22Rv1 (cell line): Measurements from ENCODE around the gene DOCK9.
A peak's percentile ranks its signal among the peaks of the same experiment; 100 is the strongest.

Source experiments
- H3K27ac ChIP-seq: fragments of 450-650 bp; 2 replicates; pipeline ENCODE4 v1.5.1; 2017
- CTCF ChIP-seq: fragments of 450-650 bp; IDR thresholded peaks from 2 replicates; pipeline ENCODE4 v1.5.1; 2017; ENCODE audit warnings: mild to moderate bottlenecking
- ZFX ChIP-seq: fragments of 450-650 bp; IDR thresholded peaks from 2 replicates; pipeline ENCODE4 v1.6.1; 2017; ENCODE audit warnings: antibody characterized with exemption, borderline replicate concordance

DOCK9 gene

DNA sequence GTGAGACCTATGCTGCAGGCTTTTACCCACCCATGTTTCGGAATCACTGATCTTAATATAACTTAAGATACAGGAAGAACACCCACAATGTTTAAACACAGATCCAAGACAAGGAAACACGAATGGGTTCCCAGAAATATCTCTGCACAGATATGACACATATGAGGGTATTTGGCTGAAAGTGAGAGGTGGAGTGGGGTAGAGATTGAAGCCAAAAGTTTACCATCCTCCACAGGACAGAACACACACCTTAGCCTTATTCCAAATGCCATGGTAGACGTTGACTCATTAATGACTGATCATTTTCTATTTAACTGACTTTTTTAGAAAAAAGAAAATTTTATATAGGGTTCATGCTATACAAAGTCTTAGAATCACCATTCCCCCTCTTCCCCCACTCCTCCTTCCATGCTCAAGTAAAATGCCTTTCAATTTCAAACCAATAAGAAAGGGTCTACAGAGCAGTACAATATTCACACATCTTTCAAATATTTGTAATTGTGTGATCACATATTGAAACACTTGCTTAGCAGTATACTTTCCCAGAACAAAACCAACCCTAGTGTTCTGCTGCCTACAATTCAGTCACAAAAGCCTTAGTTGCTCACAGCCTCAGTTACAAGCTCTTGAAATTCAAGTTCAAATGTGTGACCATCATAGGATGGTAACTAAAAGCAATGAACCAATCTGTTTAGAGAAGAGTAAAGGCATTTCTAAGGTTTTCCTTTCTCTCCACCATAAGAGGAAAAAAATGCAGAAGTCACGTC lies 11.8 kb upstream of the DOCK9 start:
- no peak overlapping the region for H3K27ac ChIP-seq
- no peak for TF ChIP-seq CTCF
- TF ChIP-seq ZFX: no peak

DNA sequence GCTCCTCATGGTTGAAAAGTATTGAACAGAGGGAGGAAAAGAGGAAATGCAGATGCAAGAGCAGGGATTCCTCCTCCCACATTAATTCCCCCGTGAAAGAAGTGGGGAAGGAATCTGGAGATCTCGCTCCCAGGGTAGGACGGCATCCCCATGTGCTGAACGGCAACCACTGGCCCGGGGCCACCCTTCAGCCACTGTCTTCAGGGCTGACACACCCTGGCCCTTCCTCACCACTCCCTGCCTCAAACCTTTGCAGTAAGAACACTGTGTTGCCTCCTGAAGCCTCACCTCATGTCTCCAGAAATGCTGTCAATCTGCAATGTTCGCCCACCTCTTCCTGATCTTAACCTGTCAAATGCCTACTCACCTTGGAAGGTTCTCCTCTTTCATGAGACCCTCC lies 10.9 kb upstream of the DOCK9 start:
- no peak overlapping the region for H3K27ac ChIP-seq
- no peak for TF ChIP-seq ZFX
- TF ChIP-seq CTCF: no peak

DNA sequence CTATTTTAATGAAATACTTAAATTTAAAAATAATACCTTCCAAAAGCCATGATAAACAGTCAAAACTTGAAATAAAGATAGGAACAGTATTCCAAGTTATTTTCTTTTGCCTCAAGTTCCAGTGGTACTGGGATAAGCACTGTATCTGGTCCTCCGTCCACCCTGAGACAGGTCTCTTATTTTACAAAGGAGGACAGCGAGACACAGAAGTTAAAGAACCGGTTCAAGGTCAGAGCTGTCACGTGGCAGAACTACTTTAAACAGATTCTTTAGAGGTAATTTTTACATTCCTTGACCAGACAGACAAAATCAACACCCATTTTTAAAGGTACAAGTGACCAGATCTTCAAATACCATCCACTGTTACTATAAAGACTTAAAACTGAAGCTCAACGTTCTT lies 10.4 kb upstream of the DOCK9 start:
- no peak overlapping the region for H3K27ac ChIP-seq
- TF ChIP-seq ZFX (no peak), CTCF (no peak)

- TF ChIP-seq ZFX (no peak), CTCF (no peak)
Measured at GRCh38 chr13:98987275-98987674, 9.4 kb upstream of the DOCK9 start.

GRCh38 chr13:98986226-98986846 lies 8.5 kb upstream of the DOCK9 start:
- TF ChIP-seq ZFX: no peak
- TF ChIP-seq CTCF: no peak
- peak overlapping the region; percentile 66 for H3K27ac ChIP-seq

More at GRCh38 chr13:98987275-98987674, 9.4 kb upstream of the DOCK9 start:
- H3K27ac ChIP-seq: no peak overlapping the region

DNA sequence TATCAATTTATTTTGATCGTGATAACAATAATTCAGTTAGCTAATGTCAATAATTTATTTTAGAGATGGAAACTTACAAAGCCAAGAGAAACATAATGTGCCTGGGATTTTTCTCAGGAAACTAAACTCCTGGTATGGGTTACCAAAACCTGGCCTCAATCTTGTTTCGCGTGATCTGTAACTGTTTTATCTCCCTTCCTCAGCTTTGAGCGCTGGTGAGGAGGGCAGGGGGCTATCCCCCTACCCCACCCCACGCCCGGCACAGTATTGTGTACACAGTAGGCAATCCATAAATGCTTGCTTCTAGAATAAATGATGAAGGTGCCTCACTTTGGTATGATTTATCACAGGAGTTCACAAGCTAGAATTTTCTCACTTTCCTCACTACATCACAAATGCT lies 7.7 kb upstream of the DOCK9 start:
- TF ChIP-seq CTCF (no peak), ZFX (no peak)
- peak overlapping the region; percentile 66 for H3K27ac ChIP-seq

DNA sequence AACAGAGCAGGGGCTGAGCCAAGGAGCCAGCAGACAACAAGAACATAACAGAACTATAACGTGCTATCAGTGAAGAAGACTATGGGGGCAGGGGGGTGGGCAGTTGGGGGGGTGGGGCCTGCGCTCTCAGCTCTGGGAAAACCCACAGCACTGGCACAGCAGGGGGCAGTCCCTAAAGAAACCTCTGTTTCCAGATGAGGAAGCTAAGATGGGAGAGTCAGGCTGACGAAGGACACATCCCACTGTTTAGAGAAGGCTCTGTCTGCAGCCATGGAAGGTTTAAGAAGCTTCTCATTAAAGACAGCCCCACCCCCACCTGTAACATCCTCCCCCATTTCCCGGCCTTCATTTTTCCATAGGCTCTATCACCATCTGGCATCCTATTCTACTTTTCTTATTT lies 7.1 kb upstream of the DOCK9 start:
- peak overlapping the region; percentile 66 for H3K27ac ChIP-seq
- TF ChIP-seq CTCF (no peak), ZFX (no peak)
